Thyroid gland (tissue), 4 donors: ENCODE results near the gene LAX1.

ENCODE experiments used
- CTCF ChIP-seq, 6 experiments: fragments of 200-600 bp in 3 of 6; fragments of 450-650 bp in 3 of 6; sonication (generic) in 3 of 6; IDR thresholded peaks; one replicate each; pipeline ENCODE4 v1.5.1; 2016 to 2019; ENCODE audit warnings: antibody characterized with exemption in 6 of 6, mild to moderate bottlenecking in 2 of 6, inconsistent platforms in 1 of 6, moderate library complexity in 1 of 6
- POLR2A ChIP-seq, 2 donors: fragments of 450-650 bp; IDR thresholded peaks; one replicate each; pipeline ENCODE4 v1.6.1; 2017; ENCODE audit warnings: antibody characterized with exemption in 2 of 2, mild to moderate bottlenecking in 2 of 2, moderate library complexity in 1 of 2

GRCh38 chr1:203794764-203795440 lies 29.9 kb downstream of the LAX1 start:
- TF ChIP-seq CTCF (IDR thresholded peaks at IDR 0.05) (no peak), POLR2A (IDR thresholded peaks at IDR 0.05) (no peak)
